Osteoblast (primary cell): ENCODE measurements around the gene CACNA2D3. TPM values are rescaled to one million over a fixed set of nuclear protein-coding genes. Genes with fewer than 3 reads are reported as not detected.

ENCODE experiments used
- DNase-seq: peaks from one replicate; pipeline ENCODE4 v3.0.0; 2011; ENCODE audit warnings: low spot score, mixed read lengths; ENCODE audit not compliant: insufficient read length; ENCODE audit errors: missing footprints
- H2AFZ ChIP-seq: 2 replicates; pipeline ENCODE4 v1.6.0; 2011; ENCODE audit warnings: mild to moderate bottlenecking, low read length
- H3K27ac ChIP-seq: 2 replicates; pipeline ENCODE4 v1.5.1; 2011; ENCODE audit warnings: mild to moderate bottlenecking, low read depth, low read length, moderate library complexity
- H3K27me3 ChIP-seq: 2 replicates; pipeline ENCODE4 v1.6.0; 2012; ENCODE audit warnings: mild to moderate bottlenecking, control low read depth, inconsistent platforms, low read length, moderate library complexity; ENCODE audit not compliant: insufficient read depth
- H3K36me3 ChIP-seq: 2 replicates; pipeline ENCODE4 v1.5.1; 2011; ENCODE audit warnings: mild to moderate bottlenecking, low read length, control low read depth, moderate library complexity; ENCODE audit not compliant: insufficient read depth
- H3K4me1 ChIP-seq: 2 replicates; pipeline ENCODE4 v1.5.1; 2011; ENCODE audit warnings: mild to moderate bottlenecking, low read length, control low read depth, moderate library complexity; ENCODE audit not compliant: insufficient read depth
- H3K4me2 ChIP-seq: 2 replicates; pipeline ENCODE4 v1.6.0; 2011; ENCODE audit warnings: mild to moderate bottlenecking, low read length; ENCODE audit not compliant: insufficient read depth
- H3K4me3 ChIP-seq: fragments of 200-600 bp; sonication (generic); 3 replicates; pipeline ENCODE4 v1.5.1; 2012; ENCODE audit warnings: mild to moderate bottlenecking, low read length, inconsistent platforms; ENCODE audit not compliant: insufficient read depth
- H3K79me2 ChIP-seq: 2 replicates; pipeline ENCODE4 v1.6.0; 2012; ENCODE audit warnings: mild to moderate bottlenecking, low read length, control low read depth, inconsistent platforms; ENCODE audit not compliant: insufficient read depth
- H3K9me3 ChIP-seq: 2 replicates; pipeline ENCODE4 v1.5.1; 2011; ENCODE audit warnings: low read depth, low read length, control low read depth
- H4K20me1 ChIP-seq: 2 replicates; pipeline ENCODE4 v1.6.0; 2012; ENCODE audit warnings: mild to moderate bottlenecking, low read length, control low read depth; ENCODE audit not compliant: insufficient read depth
- CTCF ChIP-seq: IDR thresholded peaks from 2 replicates; pipeline ENCODE4 v1.5.1; 2011; ENCODE audit warnings: mild to moderate bottlenecking, low read depth, low read length, moderate library complexity; ENCODE audit errors: extremely low read depth
- total RNA-seq: library from RNA; depleted of rRNA; stranded (reverse); fragments of >200 nt; gene quantifications from 2 replicates; pipeline ENCODE4 v1.2.3, GENCODE V29; 2012

The CACNA2D3 gene
- total RNA-seq, 1 donor = 0.36 TPM

- no peaks in the 10 kb centered on the region for H4K20me1 ChIP-seq
- no peak overlapping the region for H3K4me3 ChIP-seq
- no peak for DNase-seq
- no peak overlapping the region for H2AFZ ChIP-seq
- H3K79me2 ChIP-seq = no peaks in the 10 kb centered on the region
- no peaks in the 10 kb centered on the region for H3K4me1 ChIP-seq
- H3K36me3 ChIP-seq = no peaks in the 10 kb centered on the region
- TF ChIP-seq CTCF = no peak
- no peaks in the 10 kb centered on the region for H3K27me3 ChIP-seq
- H3K27ac ChIP-seq = no peak overlapping the region
- H3K9me3 ChIP-seq = no peaks in the 10 kb centered on the region
- no peak overlapping the region for H3K4me2 ChIP-seq
Measured at GRCh38 chr3:54283470-54283869, 161.1 kb downstream of the CACNA2D3 start.

- no peaks in the 10 kb centered on the region for H3K9me3 ChIP-seq
- no peak overlapping the region for H3K27ac ChIP-seq
- H2AFZ ChIP-seq = no peak overlapping the region
- no peaks in the 10 kb centered on the region for H3K79me2 ChIP-seq
- no peaks in the 10 kb centered on the region for H3K27me3 ChIP-seq
- no peak overlapping the region for H3K4me3 ChIP-seq
- no peak for DNase-seq
- H3K4me2 ChIP-seq = no peak overlapping the region
- no peaks in the 10 kb centered on the region for H3K36me3 ChIP-seq
- H4K20me1 ChIP-seq = no peaks in the 10 kb centered on the region
- TF ChIP-seq CTCF = no peak
- no peaks in the 10 kb centered on the region for H3K4me1 ChIP-seq
Measured at GRCh38 chr3:54294214-54294613, 171.9 kb downstream of the CACNA2D3 start.

GRCh38 chr3:54296531-54296930, 174.2 kb downstream of the CACNA2D3 start:
- TF ChIP-seq CTCF = no peak
- no peaks in the 10 kb centered on the region for H3K27me3 ChIP-seq
- no peaks in the 10 kb centered on the region for H3K36me3 ChIP-seq
- no peak overlapping the region for H3K4me2 ChIP-seq
- no peak overlapping the region for H3K4me3 ChIP-seq
- H2AFZ ChIP-seq = no peak overlapping the region
- DNase-seq = no peak
- H4K20me1 ChIP-seq = no peaks in the 10 kb centered on the region
- no peaks in the 10 kb centered on the region for H3K4me1 ChIP-seq
- H3K9me3 ChIP-seq = no peaks in the 10 kb centered on the region
- H3K27ac ChIP-seq = no peak overlapping the region
- no peaks in the 10 kb centered on the region for H3K79me2 ChIP-seq

- Histone ChIP-seq H3K4me3 (no peak overlapping the region), H3K9me3 (no peaks in the 10 kb centered on the region), H3K36me3 (no peaks in the 10 kb centered on the region), H3K4me2 (no peak overlapping the region), H2AFZ (no peak overlapping the region), H3K27me3 (no peaks in the 10 kb centered on the region), H4K20me1 (no peaks in the 10 kb centered on the region), H3K4me1 (no peaks in the 10 kb centered on the region), H3K27ac (no peak overlapping the region), H3K79me2 (no peaks in the 10 kb centered on the region)
- no peak for TF ChIP-seq CTCF
- no peak for DNase-seq
Measured at GRCh38 chr3:54299169-54299935, 177.0 kb downstream of the CACNA2D3 start.
